NCI-H1048 (cell line): ENCODE results near the gene CBY2.

ENCODE experiments used
- DNase-seq: peaks from one replicate; lab custom pipeline; 2025; lab: John Stamatoyannopoulos, UW

CBY2 gene

DNA sequence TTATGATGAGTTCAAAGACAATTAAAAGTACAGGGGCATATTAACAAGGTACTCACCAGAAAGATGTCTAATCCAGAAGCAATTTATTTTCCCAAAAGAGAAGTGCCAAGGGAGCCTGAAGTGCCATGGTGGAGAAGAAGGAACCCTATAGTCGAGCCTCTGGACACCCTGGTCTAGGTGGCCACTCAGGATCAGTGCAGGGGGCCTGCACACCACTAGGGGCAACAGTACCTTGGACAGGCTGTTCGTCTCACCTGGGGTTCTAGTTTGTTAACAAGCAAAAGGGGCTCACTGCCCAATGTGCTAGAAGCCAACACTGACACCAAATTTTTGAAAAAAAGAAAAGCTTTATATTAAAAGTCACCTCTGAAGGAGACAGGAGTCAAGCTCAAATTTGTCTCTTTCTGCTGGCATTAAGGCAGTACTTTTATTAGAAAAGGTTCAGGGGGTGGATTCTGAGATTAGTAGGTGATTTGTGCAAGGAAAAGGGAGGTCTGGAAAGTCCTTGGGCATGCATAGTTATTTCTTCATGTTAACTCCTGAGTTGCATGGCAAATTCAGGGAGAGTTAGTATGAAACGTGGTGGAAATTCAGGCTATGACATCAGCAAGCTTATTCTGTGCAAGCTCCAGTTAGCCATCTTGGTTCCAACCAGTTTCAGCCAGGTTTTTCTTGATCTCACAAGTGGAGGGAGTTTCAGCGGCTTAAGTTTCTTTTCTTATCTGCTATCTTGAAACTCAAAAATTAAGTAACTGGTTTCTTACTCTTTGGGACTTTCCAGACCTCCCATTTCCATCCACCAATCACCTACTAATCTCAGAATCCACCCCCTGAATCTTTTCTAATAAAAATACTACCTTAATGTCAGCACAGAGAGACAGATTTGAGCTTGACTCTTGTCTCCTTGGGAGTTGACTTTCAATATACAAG, 884 bp upstream of the CBY2 start:
- DNase-seq, result no peak

DNA sequence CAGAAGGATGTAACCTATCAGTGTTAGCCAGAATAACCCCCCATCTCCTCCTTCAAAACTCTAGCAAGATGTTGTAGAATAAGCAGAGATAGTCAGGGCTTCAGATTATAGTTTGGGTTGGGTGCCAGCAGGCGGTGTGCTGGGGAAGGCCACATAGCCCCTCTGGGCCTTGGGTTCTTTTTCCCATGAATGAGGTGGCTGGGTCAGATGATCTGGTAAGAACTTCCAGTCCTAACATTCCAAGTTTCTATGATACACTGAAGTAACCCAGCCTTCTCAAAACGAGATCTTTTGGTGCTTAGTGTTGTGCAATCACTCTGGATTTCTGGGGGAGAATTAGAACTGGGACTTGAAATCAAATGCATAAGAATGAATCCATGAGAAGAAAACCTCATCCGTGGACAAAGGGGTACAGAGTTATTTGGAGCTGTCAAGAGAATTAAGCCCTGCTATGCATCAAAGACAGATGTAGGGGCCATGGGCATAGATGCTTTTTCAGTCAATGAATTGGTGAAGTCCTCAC, 810 bp downstream of the CBY2 start:
- DNase-seq, result no peak

DNA sequence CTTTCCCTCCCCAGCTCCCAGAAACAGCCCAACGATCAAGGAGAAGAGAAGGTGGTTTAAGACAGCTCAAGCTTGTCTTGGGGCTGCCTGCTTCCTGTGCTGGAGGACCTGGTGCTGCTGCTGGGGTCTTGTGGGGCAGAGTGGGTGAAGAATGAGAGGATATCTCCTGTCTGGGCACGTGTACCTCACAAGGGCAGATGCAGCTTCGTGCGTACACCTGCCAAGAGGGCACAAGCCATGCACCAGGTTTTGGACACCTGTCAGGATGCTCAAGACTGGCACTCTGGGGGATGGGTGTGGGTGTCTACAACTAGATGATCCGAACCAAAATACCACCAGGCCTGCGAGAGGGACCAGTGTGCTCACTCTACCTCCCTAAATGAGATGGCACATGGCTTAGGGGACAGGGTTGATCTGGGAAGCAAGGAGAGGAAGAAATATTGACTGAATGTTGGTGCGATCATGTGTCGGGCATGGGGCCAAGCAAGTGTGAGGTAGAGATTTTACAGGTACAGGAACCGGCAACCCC, 2.2 kb downstream of the CBY2 start:
- DNase-seq, result no peak

DNA sequence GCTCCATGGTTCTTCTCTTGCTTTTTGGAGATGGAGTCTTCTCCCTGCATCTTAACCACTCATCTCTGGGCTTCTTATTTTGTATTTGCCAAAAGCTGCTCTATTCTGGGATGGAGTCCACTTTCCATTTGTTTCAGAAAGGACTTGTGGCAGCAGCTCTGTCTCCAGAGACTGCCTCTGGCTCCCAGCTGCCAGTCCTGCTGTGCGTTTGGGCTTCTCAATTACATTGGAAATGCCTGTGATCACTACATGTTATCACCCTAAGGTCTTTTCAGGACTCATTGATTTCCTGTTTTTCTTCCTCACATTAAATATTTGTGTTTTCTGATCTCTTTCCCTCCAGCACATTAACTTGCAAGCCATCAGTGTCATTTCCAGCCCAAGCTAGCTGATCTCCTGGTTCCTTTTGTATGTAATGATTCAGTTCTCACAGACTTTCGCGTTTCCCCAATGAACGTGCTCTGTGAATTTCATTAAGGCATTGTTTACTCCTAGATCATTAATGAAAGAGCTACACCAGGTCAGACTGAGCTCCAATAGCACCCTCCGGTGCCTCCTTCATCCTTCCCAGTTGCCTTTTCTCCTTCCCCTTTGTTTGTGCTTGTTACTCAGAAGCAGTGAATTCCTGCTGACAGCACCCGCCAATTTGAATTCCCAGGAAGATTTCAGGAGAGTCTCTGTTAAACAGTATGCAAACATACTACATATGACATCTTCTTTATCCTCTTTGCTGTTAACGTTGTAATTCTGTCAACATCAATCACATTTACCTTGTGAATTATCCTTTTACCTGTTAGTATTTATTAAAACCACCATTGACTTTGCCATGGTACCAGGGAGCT, 3.0 kb downstream of the CBY2 start:
- no peak for DNase-seq

DNA sequence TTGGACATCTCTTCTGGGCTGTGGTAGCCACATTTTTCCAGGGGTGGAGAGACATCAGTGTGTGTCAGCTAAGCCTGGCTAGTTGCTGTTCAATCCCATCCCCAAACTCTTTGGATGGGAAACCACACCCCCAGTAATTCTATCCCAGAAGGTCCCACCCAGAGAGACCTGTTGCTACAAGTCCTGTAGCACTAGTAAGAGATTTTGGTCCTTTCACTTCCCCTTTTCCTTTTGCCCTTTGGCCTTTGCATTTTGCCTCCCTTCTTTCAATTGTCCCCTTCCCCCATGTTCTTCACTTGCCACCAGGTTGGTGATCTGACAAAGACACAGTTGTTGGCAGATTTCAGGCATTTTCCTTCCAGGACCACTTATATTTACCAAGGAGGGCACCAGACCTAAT, 3.8 kb downstream of the CBY2 start:
- DNase-seq, result no peak

DNA sequence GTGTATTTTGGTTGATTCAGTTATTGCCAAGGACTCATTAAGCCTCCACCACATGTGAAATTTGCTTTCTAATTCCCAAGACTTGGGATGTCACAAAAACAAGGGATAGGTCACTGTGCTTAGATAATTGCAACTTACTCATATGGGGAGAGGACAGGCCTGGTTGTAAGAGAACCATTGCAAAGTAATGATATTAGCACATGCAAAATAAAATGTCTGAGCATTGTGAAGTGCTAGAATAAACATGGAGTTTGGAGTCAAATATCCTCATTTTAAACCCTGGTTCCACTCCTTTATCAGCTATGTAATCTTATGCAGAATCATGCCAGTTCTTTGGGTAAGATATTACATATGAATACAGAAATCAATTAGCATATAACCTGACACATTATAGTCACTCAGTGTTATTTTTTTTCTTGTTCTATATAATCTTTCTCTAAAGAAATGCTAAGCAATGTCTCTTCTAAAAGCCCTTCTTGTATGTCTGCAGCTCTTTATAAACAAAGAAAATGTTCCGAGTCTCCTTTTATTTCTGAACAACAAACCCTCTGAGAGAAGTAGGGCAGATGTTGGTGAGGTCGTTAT, 5.5 kb downstream of the CBY2 start:
- no peak for DNase-seq

DNA sequence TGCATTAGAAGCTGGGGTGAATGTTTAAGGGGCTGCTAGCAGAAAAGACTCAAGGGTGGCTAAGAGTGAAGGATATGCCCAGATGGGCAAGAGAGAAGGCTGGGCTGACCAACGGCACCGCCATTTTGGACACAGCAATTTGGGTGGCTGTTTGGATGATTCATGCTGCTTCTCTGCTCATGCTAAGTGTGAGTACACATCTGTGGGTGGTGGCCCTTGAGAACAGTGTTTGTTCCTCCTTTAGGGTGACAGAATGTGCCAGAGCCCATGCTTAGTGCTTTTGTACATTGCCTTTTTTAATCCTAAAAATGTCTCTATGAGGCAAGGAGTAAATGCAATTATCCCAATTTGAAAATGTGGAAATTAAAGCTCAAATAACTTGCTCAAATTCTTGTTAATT, 9.8 kb downstream of the CBY2 start:
- DNase-seq, result no peak

DNA sequence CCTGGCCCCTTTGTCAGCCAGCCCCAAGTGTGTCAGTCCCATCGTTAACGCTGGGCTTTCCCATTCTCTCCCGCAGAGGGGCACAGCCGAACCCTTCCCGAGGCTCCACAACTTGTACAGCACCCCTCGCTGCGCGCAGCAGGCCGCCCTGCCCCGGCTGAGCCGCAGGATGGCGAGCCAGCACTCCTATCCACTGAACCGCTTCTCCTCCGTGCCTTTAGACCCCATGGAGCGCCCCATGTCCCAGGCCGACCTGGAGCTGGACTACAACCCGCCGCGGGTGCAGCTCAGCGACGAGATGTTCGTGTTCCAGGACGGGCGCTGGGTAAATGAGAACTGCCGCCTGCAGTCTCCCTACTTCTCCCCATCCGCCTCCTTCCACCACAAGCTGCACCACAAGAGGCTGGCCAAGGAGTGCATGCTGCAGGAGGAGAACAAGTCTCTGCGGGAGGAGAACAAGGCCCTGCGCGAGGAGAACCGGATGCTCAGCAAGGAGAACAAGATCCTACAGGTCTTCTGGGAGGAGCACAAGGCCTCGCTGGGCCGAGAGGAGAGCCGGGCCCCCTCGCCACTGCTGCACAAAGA, 11.1 kb downstream of the CBY2 start:
- DNase-seq, result no peak

DNA sequence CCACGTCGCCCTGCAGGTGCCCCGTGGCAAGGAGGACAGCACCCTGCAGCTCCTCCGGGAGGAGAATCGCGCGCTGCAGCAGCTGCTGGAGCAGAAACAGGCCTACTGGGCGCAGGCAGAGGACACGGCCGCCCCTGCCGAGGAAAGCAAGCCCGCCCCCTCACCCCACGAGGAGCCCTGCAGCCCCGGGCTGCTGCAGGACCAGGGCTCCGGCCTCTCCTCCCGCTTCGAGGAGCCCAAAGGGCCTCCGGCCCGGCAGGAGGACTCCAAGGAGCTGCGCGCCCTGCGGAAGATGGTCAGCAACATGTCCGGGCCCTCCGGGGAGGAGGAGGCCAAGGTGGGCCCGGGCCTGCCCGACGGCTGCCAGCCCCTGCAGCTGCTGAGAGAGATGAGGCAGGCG, 11.6 kb downstream of the CBY2 start:
- no peak for DNase-seq

DNA sequence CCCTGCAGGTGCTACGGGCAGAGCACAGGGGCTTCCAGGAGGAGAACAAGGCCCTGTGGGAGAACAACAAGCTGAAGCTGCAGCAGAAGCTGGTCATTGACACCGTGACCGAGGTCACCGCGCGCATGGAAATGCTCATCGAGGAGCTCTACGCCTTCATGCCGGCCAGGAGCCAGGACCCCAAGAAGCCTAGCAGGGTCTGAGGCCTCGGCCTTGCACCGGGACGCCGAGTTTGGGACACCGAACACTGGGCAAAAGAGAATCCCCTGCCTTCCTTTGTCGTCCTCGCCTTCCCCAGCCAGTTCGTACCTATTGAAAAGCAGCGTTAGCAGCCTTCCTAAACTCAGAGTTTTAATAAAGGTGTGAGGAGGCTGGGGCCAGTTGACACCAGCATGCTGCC, 12.1 kb downstream of the CBY2 start:
- DNase-seq, result no peak

DNA sequence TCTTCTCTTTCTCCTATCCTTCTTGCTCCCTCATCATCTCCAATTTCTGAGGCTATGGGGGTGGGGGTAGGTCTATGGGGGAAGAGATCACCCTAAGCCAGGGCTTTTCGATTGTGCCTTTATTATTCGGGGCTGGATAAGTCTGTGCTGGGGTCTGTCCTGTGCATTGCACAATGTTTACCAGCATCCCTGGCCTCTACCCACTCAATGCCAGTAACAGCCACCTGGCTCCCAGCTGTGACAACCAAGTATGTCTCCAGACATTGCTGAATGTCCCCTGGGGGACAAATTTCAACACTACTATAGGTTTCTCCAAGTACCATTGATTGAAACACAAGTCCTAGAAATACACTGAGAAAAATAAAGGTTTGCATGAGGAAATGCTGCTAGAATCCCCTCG, 13.2 kb downstream of the CBY2 start:
- no peak for DNase-seq

DNA sequence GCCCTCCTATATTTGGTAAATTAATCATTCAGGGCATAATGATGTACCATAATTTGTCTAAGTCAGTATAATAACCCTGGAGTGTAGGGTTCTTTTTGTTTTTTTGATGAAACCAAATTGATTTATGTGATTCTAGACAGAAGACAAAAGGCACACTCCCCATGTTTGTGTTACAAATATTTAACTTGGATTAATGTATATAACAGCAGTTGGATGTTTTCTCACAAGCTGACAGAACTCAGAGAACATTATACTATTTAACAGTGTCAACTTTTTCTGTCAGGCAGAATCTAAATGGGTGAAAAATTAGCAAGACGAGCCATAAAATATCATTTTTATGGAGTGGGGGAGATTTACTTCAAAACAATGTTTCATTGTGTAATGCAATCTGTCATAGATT, 15.2 kb downstream of the CBY2 start:
- DNase-seq, result no peak

DNA sequence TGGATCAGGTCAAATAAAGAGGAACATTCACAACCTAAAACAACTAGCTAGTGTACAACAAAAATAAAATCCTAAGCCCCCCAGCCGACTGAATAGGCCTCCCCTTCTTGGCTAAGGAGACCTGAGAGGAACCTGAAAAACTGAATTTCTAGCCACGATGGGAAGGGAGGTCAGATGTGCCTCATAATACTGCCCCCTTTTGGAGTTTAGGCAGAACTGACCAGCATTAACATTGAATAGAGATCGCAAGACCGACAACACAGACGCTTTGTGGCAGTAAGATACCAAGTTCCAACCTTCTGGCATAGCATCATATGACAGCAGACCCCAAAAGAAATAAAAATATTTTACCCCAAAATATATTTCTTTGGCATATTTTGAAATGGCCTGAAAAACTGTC, 15.9 kb downstream of the CBY2 start:
- DNase-seq, result no peak

DNA sequence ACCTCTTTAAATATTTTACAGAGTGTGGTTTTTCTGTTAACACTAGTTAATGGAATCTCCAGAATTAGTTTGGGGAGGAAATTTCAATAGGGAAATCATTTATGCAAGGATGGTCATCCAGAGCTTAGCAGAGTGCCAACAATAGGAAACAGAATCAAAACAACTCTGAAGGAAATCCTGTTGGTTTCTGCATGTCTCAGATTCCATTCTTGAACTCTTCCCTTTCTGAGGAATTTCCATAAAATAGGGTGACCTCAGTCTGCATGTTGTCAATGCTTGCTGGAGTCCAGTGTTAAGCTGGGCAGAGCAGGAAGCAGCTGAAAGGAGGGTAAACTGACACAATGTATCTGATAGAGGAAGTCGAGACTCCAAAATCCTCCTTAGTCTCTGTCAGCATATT, 16.9 kb downstream of the CBY2 start:
- DNase-seq, result no peak

DNA sequence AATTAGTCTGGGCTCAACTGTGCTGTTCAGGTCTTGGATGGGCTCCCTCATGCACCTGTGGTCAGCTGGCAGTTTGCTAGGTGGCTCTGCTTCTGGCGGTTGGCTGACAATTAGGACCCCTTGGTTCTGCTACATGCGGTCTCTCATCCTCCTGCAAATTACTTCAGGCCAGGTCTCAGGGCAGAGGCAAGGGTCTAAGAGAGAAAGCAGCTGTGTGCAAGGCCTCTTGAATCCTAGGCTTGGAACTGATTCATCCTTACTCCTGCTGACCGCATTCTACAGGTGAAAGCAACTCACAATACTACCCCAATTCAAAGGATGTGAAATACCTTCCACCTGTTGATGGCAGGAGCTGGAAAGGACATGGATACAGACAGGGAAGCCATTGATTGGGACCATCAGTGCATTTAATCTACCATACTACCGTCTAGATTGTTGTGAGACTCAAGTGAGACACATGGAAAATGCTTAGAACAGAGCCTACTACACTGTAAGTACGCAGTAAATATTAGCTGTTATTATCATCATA, 19.1 kb downstream of the CBY2 start:
- no peak for DNase-seq

DNA sequence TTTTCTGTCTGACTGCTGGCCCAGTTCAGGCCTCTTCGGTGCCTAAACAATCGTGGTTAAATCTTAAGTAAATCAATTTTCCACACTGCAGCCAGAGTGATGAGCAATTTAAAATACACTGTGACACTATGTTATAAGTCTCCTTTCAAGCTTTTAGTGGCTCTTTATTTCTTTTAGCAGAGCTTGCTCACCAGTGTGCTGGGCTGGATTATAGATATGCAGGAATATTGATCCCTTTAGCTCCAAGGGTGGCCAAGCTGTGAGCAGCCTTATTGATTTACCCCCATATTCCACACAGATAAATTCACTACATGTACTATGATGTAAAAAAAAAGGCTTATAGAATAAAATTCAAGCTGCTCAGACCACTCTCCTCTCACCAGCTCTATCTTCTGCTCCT, 21.7 kb downstream of the CBY2 start:
- DNase-seq, result no peak

DNA sequence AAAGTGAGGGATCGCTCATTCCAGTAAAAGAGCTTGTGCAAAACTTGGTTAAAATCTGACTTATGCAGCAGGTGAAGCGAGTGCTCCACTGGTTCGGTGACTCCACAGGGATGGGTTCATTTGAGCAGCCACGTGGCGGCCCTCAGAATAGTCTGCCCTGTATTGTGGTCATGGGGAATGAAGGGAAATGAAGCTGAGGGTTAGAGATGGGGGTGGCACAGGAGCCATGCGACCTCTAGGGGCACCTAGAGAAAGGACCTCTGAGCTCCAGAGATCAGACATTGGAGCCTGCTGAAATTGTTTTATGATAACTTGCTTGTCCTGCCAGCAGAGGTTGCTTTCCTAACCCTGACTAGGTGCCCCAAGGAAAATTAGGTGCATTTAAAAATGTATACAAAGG, 26.6 kb downstream of the CBY2 start:
- DNase-seq, result no peak

DNA sequence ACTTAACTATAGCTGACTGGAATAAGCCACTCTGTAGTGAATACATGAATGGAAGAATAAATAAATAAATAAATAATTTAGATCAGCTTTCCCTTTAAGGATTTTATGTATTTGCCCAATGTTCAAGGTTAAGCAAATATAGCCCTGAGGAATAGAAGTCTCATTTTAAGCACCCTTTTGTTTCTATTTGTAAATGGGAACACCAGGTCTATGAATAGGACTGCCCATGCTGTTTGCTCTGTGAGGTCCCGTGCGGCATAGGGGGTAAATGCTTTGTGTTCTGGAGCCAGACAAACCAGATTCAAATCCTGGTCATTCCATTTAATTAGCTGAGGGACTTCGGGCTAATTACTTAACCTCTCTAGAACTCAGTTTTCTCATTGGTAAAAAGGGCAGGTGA, 29.3 kb downstream of the CBY2 start:
- no peak for DNase-seq

DNA sequence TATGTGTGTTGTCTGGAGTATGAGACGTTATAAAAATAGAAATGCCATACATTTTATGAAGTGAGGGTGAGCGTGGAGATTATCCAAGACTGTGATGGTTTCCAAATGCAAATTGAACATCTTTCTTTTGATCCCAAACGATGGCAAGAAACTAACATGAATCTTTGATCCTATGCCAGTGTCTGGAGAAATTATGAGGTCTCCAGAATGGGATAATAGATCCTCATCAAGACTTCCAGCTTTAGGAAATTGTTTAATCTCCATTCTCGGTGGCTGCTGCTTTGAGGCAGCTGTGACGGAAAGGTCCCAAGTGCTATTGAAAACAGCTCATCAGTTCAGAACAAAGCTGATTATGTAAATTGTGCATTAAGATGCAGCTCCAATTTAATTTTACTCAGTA, 30.8 kb downstream of the CBY2 start:
- DNase-seq, result no peak

DNA sequence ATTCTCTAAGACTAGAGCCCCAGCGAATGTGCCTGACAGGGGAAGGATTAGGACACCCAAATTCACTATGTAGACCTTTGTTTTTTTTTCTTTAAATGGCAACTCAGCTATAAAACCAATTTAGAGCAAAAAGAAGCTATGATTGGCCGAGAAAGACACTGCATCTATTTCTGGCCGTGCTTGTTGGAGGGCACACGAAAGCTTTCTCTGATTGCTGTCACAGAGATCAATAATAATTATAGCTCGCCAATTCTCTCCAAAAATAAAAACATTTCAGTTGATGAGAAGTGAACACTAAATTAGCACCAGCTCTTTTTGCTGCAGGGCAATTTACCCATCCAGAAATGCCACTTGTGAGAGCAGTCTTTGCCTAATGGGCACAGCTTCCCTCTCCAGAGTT, 31.2 kb downstream of the CBY2 start:
- no peak for DNase-seq

DNA sequence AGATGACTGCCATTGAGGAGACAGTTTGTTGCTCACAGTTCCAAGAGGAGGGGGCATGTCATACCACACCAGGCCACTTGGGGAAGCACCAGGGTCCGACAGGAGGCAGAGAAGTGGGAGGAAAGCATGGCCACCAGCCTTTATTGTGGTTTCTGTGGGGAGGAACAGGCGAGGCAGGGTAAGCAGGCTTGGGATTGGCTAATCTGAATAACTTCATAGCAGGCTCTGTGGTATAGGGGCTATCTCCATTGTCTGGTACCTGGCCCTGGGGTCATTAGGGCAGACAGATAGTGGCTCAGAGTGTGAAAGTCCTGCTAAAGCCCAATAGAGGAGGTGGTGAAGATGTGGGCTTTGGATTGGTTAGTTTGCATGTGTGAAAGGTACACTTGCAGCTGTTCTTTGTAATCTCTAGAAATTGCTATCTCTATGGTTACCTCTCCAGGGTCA, 35.5 kb downstream of the CBY2 start:
- no peak for DNase-seq

DNA sequence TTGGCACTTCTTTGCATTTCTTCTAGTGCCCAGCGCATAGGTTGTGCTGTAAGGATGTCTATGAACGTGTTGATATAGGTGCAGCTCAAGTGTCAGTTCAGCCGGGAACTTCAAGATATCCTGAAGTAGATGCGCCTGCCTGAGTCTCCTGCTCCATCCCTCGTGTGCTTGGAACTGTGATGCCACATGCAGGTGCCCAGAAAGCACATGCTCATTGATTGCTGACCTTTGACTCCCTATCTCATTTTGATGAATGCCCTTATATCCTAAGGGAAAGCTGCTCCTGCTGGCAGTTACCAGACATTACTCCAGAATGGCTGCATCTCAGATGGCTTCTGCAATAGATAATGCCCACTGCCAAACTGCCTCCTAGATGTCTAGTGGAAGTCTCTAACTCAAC, 40.9 kb downstream of the CBY2 start:
- no peak for DNase-seq
